ENCODE measurements around the gene CEP104. TPM values are rescaled to one million over a fixed set of nuclear protein-coding genes. Genes with fewer than 3 reads are reported as not detected.

Gene CEP104
- total and polyA plus RNA-seq, 2 donors (not counting 1 experiment from before 2014, with no cell fraction given) = 25.4 to 28.9 TPM

- no peak overlapping the region for H3K9ac ChIP-seq (ENCODE audit: insufficient read depth, low read length)
- peak; percentile 32 to 36 for DNase-seq (ENCODE audit: low read depth in 2 of 2)
- no peak overlapping the region for H2AFZ ChIP-seq (ENCODE audit: low read length)
Observed at GRCh38 chr1:3858231-3858981, 1.4 kb upstream of the CEP104 start.

GRCh38 chr1:3857791-3858129, 749 bp upstream of the CEP104 start:
- Histone ChIP-seq H3K4me3 (replicated peaks in 1 of 4; ENCODE audit: control extremely low read depth in 1 of 4, insufficient read depth in 1 of 4, low read depth in 3 of 4, low read length in 4 of 4) (peak overlapping the region; percentile 56 to 96 (median 82)), H3K9ac (ENCODE audit: insufficient read depth, low read length) (peak overlapping the region; percentile 79), H3K36me3 (ENCODE audit: control insufficient read depth, insufficient read depth, low read length) (no peaks in the 10 kb centered on the region), H4K20me1 (ENCODE audit: control insufficient read depth, extremely low read depth, insufficient read depth, low read length) (no peaks in the 10 kb centered on the region), H2AFZ (ENCODE audit: low read length) (peak overlapping the region; percentile 94), H3K79me2 (ENCODE audit: control insufficient read depth, insufficient read depth, low read length) (peaks cover 14% of the 10 kb centered on the region), H3K27me3 (ENCODE audit: control insufficient read depth, insufficient read depth, low read length) (no peaks in the 10 kb centered on the region), H3K9me3 (ENCODE audit: control insufficient read depth, insufficient read depth, low read depth, low read length) (no peaks in the 10 kb centered on the region), H3K4me1 (ENCODE audit: control insufficient read depth, extremely low read depth, insufficient read depth, low read length) (no peaks in the 10 kb centered on the region), H3K27ac (ENCODE audit: insufficient read depth, low read length) (no peak overlapping the region), H3K4me2 (ENCODE audit: extremely low read depth, insufficient read depth, low read length) (peak overlapping the region; percentile 81)
- no peak for DNase-seq (ENCODE audit: low read depth in 2 of 2)
- TF ChIP-seq CTCF (conservative IDR thresholded peaks at IDR 0.05 in 1 of 2, IDR thresholded peaks at IDR 0.05 in 1 of 2; ENCODE audit: low read depth in 1 of 2, low read length in 2 of 2) (no peak), EZH2 (IDR thresholded peaks at IDR 0.05; ENCODE audit: low read length, missing control alignments) (no peak)

More at GRCh38 chr1:3858231-3858981, 1.4 kb upstream of the CEP104 start:
- Histone ChIP-seq H3K36me3 (ENCODE audit: control insufficient read depth, insufficient read depth, low read length) (no peaks in the 10 kb centered on the region), H3K4me1 (ENCODE audit: control insufficient read depth, extremely low read depth, insufficient read depth, low read length) (no peaks in the 10 kb centered on the region), H3K9me3 (ENCODE audit: control insufficient read depth, insufficient read depth, low read depth, low read length) (no peaks in the 10 kb centered on the region), H3K27me3 (ENCODE audit: control insufficient read depth, insufficient read depth, low read length) (no peaks in the 10 kb centered on the region), H3K4me3 (replicated peaks in 1 of 4; ENCODE audit: control extremely low read depth in 1 of 4, insufficient read depth in 1 of 4, low read depth in 3 of 4, low read length in 4 of 4) (peak overlapping the region; percentile 56 to 96 (median 82)), H3K27ac (ENCODE audit: insufficient read depth, low read length) (no peak overlapping the region), H4K20me1 (ENCODE audit: control insufficient read depth, extremely low read depth, insufficient read depth, low read length) (no peaks in the 10 kb centered on the region), H3K79me2 (ENCODE audit: control insufficient read depth, insufficient read depth, low read length) (peaks cover 14% of the 10 kb centered on the region), H3K4me2 (ENCODE audit: extremely low read depth, insufficient read depth, low read length) (peak overlapping the region; percentile 81)
- TF ChIP-seq CTCF (conservative IDR thresholded peaks at IDR 0.05 in 1 of 2, IDR thresholded peaks at IDR 0.05 in 1 of 2; ENCODE audit: low read depth in 1 of 2, low read length in 2 of 2) (peak in 1 of 2 donors; percentile 27), EZH2 (IDR thresholded peaks at IDR 0.05; ENCODE audit: low read length, missing control alignments) (no peak)

- DNase-seq (ENCODE audit: low read depth in 2 of 2) = no peak
- Histone ChIP-seq H3K4me3 (replicated peaks in 1 of 4; ENCODE audit: control extremely low read depth in 1 of 4, insufficient read depth in 1 of 4, low read depth in 3 of 4, low read length in 4 of 4) (no peak overlapping the region), H3K9ac (ENCODE audit: insufficient read depth, low read length) (no peak overlapping the region), H3K4me1 (ENCODE audit: control insufficient read depth, extremely low read depth, insufficient read depth, low read length) (no peaks in the 10 kb centered on the region), H3K9me3 (ENCODE audit: control insufficient read depth, insufficient read depth, low read depth, low read length) (no peaks in the 10 kb centered on the region), H3K27ac (ENCODE audit: insufficient read depth, low read length) (no peak overlapping the region), H3K4me2 (ENCODE audit: extremely low read depth, insufficient read depth, low read length) (no peak overlapping the region), H3K27me3 (ENCODE audit: control insufficient read depth, insufficient read depth, low read length) (no peaks in the 10 kb centered on the region), H2AFZ (ENCODE audit: low read length) (no peak overlapping the region), H4K20me1 (ENCODE audit: control insufficient read depth, extremely low read depth, insufficient read depth, low read length) (no peaks in the 10 kb centered on the region), H3K36me3 (ENCODE audit: control insufficient read depth, insufficient read depth, low read length) (peaks cover 3% of the 10 kb centered on the region), H3K79me2 (ENCODE audit: control insufficient read depth, insufficient read depth, low read length) (peaks cover 14% of the 10 kb centered on the region)
- TF ChIP-seq CTCF (conservative IDR thresholded peaks at IDR 0.05 in 1 of 2, IDR thresholded peaks at IDR 0.05 in 1 of 2; ENCODE audit: low read depth in 1 of 2, low read length in 2 of 2) (no peak), EZH2 (IDR thresholded peaks at IDR 0.05; ENCODE audit: low read length, missing control alignments) (no peak)
Observed at GRCh38 chr1:3852711-3853485, 4.1 kb downstream of the CEP104 start.

All from fibroblast of lung (primary cell).